Stimulated activated CD8-positive, alpha-beta memory T cell treated with anti-CD3 and anti-CD28 coated beads, Interleukin-2, amount 100 ng/mL, for 48 hours (primary cell): Measurements from ENCODE around the gene RREB1.

Source experiments
- DNase-seq, 2 donors: peaks; one replicate each; pipeline ENCODE4 v3.0.0-alpha.2; 2020; ENCODE audit warnings: low read depth in 2 of 2

The RREB1 gene

GRCh38 chr6:7296602-7297001 lies 188.8 kb downstream of the RREB1 start:
- no peak for DNase-seq

- DNase-seq, result no peak
Measured at GRCh38 chr6:7298113-7298512, 190.4 kb downstream of the RREB1 start.

DNA sequence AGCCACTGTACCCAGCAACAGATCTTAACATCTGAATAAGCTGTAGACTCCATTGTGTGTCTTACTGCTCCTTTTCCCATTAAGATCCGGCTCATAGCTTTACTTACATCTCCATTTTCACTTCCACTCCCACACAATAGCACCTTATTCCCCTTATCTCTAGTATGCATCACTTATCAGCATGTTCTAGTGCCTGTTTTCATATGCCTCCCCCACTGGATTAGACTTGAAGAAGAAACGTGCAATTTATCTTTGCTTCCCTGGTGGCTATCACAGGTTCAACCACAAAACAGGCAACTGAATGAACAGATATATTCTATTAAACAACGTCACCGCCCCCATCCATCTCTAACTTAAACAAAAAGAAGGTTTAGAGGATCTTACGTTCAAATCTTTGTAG lies 193.2 kb downstream of the RREB1 start:
- no peak for DNase-seq
